ENCODE measurements around the gene PLEKHM3.
A peak's percentile ranks its signal among the peaks of the same experiment; 100 is the strongest.
"Not testable (repeated sequence)": the region's sequence is repeated elsewhere in the genome, so short reads cannot be mapped to it uniquely, and the experiment has no call there.

Gene PLEKHM3

DNA sequence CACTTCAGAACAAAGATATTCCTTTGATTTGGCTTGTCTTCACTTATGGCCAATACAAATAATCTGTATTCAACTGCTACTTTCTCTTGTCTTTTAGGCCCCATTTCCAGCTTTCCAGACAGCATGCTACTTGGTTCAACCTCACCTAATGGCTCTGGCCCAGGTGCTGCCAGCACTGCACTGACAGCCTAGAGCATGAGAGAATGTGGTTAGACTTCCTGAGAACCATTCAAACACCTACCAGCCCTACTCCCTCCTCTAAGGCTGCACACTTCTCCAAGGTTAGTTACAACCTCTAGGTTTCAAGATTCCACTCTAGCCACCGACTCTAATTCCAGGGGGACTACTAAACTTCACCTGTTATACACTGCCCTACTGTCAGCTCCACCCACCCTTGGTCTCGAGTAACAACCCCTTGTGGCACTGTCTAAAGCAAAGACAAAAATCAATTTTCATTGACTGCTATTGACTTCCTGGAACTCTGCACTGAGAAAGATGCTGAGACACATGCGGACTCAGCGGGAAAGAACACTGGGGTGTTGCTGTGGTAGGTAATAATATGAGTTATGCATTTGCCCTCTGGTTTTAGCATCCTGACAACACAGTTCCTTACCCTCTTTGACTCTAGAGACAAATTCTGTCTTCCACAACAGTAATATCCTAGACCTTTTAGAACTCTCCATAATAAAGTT is 38.2 kb downstream of the PLEKHM3 start:
- DNase-seq: no peak

- DNase-seq: no peak
These were observed 40.4 kb downstream of the PLEKHM3 start for GRCh38 chr2:207984765-207985480.

DNA sequence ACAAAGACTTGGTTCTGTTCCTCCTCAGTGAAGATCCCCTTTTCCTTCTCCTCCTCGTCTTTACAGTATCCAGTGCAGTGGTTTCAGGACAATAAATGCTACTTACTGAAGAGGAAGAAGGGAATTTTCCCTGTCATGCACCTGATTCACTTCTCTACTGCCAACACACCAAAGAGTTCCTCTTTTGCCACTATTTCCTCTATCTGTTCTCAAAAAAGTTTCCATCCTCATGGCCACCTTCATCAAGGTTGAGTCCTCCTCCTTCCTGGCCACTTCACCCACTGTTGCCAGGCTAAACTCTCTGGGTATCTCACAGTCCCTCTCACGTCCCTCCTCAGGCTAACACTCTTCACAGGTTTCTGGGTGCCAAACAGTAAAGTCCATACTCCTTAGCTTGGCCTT is 41.7 kb downstream of the PLEKHM3 start:
- DNase-seq: peak; percentile 1 to 6

- DNase-seq: no peak
These were observed 47.0 kb downstream of the PLEKHM3 start for GRCh38 chr2:207978177-207978948.

GRCh38 chr2:207975921-207976320 is 49.4 kb downstream of the PLEKHM3 start:
- DNase-seq: no peak

DNA sequence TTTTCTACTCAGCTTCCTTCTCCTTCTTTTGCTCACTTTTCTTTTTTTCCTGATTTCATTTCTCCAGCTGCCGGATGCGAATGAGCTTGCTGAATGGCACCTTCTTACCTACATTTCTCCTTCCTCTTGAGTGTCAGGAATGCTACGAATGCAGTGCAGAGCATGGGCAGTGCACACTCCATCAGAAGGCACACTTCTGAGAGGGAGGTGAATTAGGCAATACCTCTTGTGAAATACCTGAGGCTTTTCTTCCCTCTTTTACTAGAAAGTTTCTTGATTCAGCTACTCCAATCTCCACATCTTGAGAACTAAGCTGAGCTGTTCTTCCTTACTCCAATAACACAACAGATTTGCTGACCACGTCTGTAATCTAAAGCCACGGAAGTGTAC is 51.1 kb downstream of the PLEKHM3 start:
- DNase-seq: no peak

DNA sequence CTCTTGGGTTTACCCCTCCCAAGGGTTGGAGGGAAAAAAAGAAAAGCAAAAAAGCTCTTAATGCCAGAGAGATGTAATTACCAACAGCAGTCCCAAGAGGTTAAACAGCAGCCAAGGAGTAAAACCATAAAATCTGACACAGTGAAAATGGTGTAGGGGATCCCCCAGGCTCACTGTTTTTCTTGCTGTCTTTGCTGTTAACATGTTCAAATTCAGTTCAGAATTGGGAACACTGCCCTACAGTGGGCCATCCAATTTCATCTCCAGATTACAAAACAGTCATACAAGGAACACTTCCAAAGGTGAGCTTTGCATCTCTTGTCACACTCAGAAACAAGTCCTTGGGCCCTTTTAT is 54.5 kb downstream of the PLEKHM3 start:
- DNase-seq: no peak

GRCh38 chr2:207970147-207970825 is 55.0 kb downstream of the PLEKHM3 start:
- no peak for DNase-seq

DNA sequence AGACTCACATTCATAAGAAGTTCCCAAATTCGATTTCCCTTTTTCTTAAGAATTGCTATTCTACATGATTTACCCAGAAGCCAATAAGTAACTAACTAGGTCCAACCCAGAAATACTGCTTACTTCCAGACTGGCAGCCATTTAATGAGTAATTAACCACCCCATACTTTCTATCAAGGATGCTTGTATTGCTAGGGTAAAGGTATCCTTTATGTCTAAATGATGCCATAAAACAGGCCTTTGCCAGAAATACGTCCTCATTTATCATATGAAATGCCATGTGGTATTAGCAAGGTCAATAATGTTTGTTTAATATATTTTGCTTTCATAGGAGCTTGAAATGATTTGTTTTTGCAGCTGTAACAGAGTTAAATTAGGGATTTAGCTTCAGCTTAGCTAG is 56.1 kb downstream of the PLEKHM3 start:
- no peak for DNase-seq

DNA sequence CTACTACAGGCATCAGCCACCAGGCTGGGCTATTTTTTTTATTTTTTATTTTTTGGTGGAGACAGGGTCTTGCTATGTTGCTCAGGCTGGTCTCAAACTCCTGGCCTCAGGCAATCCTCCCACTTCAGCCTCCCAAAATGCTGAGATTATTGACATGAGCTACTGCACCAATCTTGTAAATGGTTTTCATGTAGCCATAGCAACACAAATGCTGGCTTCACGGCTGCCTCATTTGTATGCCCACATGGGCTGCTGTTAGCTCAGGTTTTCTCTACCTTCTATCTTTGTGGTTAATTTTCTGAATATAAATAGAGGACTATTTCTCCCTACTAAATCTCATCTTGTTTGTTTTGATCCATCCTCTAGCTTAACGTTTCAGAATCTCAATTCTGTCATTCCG is 58.2 kb downstream of the PLEKHM3 start:
- no peak for DNase-seq

GRCh38 chr2:207960911-207961310 is 64.4 kb downstream of the PLEKHM3 start:
- no peak for DNase-seq

- DNase-seq: no peak
These were observed 65.2 kb downstream of the PLEKHM3 start for GRCh38 chr2:207960090-207960489.

DNA sequence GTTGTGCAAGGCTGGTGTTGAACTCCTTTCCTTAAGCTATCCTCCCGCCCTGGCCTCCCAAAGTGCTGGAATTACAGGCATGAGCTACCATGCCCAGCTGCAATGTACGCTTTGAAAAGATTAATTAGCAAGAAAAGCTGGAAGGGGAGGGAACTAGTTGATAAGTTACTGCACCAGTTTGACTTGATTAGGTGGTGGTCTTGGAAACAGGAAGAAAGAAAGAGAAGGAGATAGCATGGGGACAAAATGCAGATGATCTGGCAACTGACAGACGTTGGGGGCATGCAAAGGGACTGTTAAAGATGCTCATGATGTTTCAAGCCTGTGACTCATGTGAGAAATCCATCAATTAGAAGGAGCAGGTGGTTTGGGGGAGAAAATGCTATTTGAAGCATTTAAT is 68.6 kb downstream of the PLEKHM3 start:
- no peak for DNase-seq

- DNase-seq: no peak
These were observed 69.9 kb downstream of the PLEKHM3 start for GRCh38 chr2:207955456-207955855.

- DNase-seq: no peak
These were observed 72.0 kb downstream of the PLEKHM3 start for GRCh38 chr2:207953354-207953753.

DNA sequence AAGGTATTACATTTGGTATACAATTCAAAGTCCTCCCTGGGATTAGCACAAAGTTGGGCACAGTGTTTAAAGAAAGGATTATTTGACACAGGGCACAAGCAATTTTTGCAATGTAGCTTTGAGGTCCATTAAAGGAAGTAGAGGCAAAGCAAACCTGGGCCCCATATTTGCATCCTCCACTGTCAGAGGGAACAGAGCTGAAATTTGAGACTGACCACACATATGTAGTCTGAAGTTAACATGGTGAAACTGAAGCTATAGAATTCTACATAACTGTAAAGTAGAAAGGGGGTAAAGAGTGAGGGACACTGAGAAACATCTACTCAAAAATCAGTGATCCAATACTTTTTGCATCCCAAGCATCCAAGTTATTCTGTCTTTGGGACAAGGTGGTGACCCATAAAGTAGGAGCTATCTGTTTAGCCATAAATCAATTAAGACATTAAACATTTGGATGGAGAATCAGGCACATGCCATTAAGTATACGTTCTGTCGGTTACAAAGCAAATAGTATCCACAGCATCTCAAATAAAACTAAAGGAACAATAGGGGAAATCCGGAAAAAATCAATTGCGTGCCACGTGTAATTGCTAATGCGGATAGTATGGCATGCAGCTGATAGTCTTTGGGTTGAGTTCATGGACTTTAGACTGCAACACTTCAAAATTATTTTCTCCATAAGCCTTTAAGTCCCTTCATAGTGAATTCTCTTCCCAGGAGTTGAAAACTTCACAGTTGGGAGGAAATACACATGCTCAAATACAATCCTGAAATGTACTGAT is 72.6 kb downstream of the PLEKHM3 start:
- no peak for DNase-seq

GRCh38 chr2:207951734-207952470 is 73.4 kb downstream of the PLEKHM3 start:
- no peak for DNase-seq

- no peak for DNase-seq
These were observed 74.6 kb downstream of the PLEKHM3 start for GRCh38 chr2:207950761-207951114.

DNA sequence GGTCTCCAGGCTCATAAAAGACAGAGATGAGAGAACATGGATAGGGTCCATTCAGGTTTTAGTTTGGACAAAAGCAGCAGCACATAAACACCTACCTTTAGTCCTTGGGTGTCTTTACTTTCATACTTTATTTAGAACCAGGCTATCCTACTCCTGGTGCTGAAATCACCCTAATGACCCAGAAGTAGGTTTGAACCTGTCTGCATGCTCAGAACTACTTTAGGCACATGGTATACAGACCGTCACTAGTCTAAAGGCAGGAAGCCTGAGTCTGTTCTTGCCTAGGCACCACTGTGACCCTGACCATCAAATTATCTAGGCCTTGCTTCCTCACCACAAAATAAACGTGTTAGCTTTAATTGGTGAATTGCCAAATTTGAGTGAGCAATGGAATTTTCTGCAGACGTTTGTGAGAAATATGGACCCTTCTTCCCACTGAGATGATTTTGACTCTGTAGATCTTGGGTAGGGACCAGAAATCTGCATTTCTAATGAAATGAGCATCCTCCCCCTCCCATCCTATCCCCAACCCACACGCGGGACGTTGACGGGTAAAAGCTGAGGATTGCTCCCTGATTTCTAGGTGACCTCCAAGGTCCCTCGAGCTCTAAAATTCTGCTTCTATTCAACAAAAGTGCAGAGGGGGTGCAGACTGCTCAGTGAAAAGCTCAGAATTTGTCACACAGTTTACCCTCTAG is 75.1 kb downstream of the PLEKHM3 start:
- DNase-seq: no peak

DNA sequence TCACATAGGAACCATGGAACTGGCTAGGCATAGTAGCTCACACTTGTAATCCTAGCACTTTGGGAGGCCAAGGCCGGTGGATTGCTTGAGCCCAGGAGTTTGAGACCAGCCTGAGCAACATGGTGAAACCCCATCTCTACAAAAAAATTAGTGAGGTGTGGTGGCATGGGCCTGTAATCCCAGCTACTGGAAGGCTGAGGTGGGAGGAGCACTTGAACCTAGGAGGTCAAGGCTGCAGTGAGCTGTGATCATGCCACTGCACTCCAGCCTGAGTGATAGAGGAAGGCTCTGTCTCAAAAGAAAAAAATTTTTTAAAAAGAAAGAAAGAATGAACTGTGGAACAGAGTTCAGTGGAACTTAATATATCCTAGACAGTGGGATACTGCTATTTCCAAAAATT is 76.1 kb downstream of the PLEKHM3 start:
- not testable (repeated sequence) for DNase-seq

DNA sequence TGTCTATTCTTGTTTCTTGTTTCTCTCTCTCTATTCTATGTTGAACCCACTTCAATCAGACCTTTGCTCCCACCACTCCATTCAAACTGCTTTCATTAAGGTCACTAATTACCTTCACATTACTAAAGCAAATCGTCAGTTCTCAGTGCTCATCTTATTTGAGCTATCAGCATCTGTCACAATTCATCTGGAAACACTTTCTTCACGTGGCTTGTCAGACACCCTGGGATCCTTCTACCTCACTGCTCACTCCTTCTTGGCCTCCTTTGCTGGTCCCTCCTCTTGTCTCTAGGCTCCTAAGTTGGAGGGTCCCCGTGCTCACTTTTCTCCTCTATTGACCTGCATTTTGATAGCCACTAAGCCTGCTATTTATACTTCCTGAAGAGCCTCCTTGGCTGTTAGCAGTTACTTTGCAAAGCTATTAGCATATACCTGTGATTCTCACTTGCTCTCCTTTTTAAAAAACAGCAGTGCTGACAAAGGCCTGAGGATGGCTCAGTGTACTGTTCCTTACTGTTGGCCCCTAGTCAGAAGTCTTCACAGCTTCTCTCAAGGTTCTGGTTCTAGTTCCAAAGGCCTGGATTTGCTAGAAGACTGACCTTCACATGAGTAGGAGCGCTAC is 80.2 kb downstream of the PLEKHM3 start:
- DNase-seq: no peak
